CD4-positive, alpha-beta T cell treated with Interleukin-1 beta for 1 hour (primary cell): ENCODE results near the gene ASB1.
A peak's percentile ranks its signal among the peaks of the same experiment; 100 is the strongest.

Source experiments
- DNase-seq, 2 donors: peaks; one replicate each; pipeline ENCODE4 v3.0.0-alpha.2; 2020 to 2022

Gene ASB1

DNA sequence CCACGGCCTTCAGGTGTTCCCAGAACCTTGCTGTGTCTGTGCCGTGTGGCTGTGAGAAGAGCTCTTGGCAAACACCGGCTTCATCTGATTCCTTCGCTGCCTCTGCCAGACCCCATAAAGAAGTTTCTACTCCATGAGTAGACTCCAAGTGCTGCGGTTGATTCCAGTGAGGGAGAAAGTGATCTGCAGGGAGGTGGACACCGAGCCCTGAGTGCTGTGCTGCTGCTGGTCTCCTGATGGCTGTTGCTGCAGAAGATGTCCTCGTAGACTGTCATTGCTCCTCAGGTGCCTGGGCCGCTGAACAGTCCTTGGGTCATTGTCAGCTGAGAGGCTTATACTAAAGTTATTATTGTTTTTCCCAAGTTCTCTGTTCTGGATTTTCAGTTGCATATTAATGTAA lies 19.6 kb downstream of the ASB1 start:
- no peak for DNase-seq

DNA sequence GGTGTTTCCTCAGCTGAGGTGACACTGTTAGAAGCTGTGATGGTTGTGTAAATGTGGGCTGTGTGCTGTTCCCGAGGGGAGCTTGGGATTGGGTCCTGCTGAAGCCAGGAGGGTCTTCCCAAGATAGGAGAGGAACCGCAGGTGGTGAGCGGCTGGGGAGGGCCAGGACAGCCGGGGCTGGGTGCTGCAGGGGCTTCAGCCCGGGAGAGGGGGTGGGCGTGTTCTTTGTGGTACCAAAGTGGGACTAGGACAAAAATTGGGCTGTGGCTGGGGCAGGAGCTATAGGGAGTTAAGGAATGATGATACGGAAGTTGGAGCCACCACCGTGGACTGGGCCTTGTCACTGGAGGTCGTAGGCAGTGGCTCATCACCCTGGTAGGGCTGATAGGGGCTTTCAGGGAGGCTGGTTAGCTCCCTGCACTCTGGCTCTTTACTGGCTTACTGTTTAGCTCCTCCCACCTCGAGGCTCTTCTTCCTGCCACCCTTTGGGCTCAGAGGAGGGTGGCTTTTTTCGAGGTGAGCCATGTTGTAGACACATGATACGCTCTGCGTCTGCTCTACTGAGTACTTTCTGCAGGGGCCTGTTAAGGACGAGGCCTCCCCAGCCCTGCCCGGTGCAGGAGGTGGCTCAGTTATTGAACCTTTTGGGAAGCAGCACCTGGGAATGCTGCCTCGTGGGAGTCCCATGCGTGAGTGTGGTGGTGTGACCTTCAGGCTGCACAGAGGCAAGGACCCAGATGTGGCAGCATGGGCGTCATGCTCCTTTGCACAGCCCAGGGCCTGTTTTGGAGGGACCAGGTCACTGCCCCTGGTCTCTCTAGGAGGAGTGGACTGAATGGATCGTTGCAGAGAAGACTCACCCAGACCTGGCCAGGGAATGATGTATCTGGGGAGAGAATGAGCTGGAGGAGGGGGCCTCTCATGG lies 21.6 kb downstream of the ASB1 start:
- DNase-seq: no peak

- no peak for DNase-seq
Observed at GRCh38 chr2:238449241-238449640, 22.5 kb downstream of the ASB1 start.

GRCh38 chr2:238449909-238450417 lies 23.2 kb downstream of the ASB1 start:
- DNase-seq: no peak

DNA sequence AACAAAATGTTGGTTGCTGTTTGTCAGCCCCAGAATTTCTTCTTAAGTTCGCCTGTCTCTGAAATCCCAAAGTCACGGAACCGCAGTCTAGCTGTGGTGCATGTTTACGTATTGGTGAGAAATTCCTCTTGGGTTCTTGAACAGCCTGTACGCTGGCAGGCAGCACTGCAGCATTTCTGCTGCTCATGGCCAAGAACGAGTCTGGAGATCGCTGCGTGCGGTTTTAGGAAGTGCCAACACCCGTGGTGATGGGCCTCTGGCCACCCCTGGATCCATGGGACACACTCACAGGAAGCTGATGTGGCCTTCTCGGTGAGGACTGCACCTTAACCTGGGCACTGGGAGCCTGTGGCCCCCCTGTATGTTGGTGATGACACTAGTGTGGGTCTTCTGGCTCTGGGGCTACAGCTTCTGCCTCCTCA lies 23.7 kb downstream of the ASB1 start:
- no peak for DNase-seq

GRCh38 chr2:238453842-238454241 lies 27.1 kb downstream of the ASB1 start:
- no peak for DNase-seq

GRCh38 chr2:238456449-238456848 lies 29.7 kb downstream of the ASB1 start:
- no peak for DNase-seq

DNA sequence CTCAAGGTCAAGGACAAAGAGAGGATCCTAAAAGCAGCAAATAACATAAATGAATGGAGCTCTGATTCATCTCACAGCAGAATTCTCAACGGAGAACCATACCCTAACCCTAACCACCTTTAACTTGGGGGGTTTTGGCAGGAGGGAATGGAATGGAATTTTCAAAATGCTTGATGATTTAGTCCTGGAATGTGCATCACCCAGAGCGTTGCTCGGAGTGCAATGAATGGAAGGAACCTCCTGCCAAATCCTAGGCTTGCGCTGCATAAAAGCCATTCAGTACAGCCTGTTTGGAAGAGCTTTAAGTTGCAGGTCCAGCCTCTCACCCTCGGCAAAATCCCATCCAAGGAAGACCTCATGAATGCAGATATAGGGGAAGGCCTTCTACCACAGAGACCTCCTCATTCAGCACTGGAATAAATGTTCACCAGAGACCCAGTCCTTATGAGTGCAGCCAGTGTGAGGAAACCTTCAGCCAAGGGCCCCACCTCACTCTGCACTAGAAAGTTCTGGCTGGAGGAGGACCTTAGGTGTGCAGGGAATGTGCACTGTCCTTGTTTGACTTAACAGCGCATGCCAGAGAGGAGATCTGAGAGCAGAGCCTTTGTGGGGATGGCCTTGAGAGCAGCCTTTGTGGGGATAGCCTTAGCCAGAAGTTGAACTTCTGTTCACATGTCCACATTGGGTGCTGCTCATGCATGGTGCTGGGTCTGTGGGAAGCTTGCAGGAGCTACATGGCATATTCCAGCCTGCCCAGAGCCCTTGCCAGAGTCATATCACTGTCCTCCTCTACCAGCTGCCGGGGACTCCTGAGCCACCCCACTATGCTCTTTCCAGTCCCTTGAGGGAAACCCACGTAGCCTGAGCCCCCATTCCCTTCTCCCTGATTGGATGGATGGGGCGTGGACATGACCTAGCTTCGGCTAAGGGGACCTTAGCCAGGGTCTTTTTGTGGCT lies 30.5 kb downstream of the ASB1 start:
- no peak for DNase-seq

- no peak for DNase-seq
Observed at GRCh38 chr2:238457927-238458324, 31.2 kb downstream of the ASB1 start.

- DNase-seq: no peak
Observed at GRCh38 chr2:238458651-238459050, 31.9 kb downstream of the ASB1 start.

DNA sequence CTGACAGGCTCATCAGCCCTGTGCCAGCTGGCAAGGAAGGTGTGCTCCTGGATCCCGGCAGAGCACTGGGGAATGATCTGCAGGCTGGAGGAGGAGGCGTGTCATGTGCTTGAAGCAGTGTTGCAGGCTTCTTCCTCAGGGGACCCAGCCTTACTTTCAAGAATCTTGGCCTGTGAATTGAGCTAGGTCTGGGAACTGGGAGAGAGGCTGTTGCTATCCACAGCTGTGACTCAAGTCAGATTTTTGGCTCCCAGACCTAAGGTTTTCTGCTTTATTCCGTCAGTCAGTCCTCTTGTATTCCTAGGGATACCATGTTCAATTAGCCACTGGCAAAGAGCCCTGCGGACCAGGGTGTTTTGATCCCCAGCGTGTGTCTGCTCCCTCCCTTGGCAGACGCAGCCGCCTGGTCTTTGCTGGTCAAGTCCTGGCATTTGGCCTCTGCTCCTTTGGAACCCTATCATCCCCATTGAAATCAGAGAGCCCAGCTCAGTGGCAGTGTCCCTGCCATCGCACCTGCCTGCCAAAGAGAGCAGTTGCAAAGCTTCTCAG lies 32.4 kb downstream of the ASB1 start:
- DNase-seq: no peak

- no peak for DNase-seq
Observed at GRCh38 chr2:238461051-238461450, 34.3 kb downstream of the ASB1 start.

DNA sequence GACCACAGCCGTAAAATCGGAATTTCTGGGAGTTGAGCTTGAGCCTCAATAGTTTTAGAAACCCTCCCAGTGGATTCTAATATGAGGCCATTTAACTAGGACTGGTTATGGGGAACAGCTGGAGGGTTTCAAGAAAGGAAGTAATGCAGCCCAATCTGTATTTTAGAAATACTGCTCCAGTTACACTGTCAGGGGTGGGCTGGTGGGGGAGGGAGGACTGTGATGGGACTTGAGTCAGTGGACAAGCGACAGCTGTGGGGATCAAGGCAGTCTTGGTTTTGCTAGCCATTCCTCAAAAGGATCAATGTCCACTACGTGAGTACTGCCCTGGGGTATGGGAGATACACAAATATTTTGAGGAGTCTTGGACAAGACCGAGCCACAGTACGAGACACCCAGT lies 34.8 kb downstream of the ASB1 start:
- DNase-seq: no peak

DNA sequence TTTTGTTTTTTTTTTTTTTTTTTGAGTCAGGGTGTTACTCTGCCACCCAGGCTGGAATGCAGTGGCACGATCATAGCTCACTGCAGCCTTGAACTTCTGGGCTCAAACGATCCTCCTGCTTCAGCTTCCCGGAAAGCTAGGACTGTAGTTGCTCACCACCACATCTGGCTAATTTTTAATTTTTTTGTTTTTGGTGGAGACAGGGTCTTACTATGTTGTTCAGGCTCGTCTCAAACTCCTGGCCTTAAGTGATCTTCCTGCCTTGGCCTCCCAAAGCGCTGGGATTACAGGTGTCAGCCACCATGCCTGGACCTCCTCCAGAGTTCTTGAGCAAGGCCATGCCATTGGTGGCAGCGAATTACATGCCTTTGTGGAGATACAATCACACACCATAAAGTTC lies 35.2 kb downstream of the ASB1 start:
- no peak for DNase-seq

DNA sequence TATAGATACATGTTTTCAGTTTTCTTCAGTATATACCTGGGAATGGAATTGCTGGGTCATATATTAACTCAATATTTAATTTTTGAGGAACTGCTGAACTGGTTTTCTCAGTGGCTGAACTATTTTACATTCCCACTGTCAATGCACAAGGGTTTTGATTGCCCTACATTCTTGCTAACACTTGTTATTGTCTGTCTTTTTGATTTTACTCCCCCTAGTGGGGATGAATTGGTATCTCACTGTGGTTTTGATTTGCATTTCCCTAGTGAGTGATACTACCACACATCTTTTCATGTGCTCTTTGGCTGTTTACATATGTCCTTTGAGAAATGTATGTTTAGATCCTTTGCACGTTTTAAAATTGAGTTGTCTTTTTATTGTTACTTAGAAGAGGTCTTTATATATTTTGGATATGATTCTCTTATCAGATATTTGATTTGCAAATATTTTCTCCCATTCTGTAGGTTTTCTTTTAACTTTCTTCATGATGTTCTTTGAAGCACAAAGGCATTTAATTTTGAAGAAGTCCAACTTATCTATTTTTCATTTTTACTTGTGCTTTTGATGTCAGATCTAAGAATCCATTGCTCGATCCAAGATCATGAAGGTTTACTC lies 36.2 kb downstream of the ASB1 start:
- peak in 1 of 2 donors; percentile 66 for DNase-seq

DNA sequence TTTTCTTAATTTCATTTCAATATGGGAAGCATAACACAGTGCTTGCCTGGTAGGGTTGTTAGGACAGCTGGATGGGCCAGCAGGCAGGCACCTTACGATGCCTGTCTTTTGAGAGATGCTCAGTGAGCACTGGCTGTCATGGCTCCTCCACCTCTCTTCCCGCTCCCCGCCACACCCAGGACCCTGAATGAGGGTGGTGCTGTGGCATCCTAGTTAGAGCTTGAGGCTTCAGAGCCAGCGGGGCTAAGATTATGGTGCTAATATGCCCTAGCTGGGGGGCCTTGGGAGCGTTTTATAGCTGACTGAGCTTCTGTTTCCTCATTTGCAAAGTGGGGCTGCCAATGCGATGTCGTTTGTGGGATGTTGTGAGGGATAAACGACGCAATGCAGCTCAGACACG lies 37.7 kb downstream of the ASB1 start:
- no peak for DNase-seq

DNA sequence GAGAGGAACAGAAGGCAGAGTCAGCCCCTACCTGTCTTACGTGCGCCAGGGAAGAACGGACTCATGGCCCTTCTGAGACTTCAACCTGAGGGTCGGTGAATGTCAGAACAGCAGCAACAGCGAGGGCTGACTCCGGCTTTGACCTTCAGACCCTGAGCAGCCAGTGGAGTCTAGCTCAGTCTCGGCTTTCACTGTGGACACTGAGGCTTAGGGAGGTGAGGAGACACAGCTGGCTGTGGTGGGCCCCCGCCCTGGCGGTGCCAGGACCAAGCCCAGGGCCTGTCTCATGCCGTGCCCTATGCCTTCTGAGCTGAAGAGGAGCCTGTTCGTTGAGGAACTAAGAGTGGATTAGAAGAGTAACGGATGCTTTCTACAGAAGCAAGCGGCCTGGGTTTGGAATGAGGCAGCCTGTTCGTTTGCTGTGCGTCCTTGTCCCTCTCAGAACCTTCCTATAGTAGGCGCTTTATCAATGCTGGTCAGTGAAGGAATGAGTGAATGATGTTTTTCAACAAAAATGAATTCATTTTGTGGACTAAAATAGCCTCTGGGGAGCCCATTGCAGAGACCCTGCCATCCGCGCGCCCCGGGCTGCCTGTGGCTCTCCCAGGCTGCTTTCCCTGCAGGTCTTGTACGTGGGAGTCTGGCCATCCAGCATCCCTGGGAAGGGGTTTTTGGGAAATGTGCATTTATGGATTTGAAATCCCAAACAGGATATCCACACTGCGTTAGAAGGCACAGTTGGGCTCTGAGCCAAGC lies 38.9 kb downstream of the ASB1 start:
- no peak for DNase-seq

- no peak for DNase-seq
Observed at GRCh38 chr2:238466243-238466756, 39.6 kb downstream of the ASB1 start.

DNA sequence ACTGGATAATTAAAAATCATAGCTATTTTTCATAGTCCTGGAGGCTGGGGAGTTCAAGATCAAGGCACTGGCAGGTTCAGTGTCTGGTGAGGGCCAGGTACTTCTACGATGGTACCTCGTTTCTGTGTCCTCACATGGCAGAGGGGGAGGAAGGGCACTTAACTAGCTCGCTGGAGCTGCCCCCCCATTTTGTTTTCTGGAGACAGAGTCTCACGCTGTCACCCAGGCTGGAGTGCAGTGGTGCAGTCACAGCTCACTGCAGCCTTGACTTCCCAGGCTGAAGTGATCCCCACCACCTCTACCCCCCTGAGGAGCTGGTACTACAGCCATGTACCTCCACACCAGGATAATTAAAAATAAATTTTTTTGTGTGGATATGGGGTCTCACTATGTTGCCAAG lies 40.3 kb downstream of the ASB1 start:
- no peak for DNase-seq

DNA sequence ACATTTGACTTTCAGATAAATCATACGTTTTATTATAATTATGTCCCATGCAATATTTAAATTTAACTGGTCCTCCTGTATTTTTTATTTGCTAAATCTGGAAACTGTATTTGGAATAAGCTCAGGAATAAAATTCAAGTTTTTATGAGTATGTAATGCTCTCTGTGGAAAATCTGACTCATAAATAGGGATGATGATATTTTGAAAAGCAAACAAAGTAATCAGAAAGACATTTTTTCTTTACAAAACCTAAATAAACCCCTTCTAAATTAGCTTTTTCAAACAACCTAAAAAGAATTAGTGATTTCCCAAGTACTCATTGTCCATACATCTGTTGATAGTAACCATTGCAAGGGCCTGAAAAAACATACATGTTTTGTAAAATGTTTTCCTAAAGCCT lies 41.1 kb downstream of the ASB1 start:
- no peak for DNase-seq

DNA sequence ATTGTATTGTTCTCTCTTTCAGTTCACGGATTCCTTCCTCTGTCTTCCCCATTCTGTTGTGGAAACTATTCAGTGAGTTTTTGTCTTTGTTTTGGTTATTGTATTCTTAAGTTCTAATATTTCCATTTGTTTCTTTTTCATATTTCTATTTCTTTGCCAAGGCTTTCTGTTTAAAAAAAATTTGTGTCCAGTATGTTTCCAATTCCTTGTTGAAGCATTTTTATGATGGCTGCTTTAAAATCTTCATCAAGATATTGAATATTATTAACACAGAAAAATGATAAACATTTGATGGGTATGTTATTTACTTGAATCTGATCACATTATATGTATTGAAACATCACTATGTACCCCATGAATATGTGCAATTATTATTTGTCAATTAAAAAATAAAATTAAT lies 42.4 kb downstream of the ASB1 start:
- DNase-seq: no peak

GRCh38 chr2:238473014-238473413 lies 46.3 kb downstream of the ASB1 start:
- DNase-seq: no peak
